ENCODE data around the gene ANKLE2. TPM values are rescaled to one million over a fixed set of nuclear protein-coding genes. Genes with fewer than 3 reads are reported as not detected.
A peak's percentile ranks its signal among the peaks of the same experiment; 100 is the strongest.
"Not testable (repeated sequence)": the region's sequence is repeated elsewhere in the genome, so short reads cannot be mapped to it uniquely, and the experiment has no call there.

ANKLE2 gene
- polyA plus RNA-seq, 6 donors from 2014 or later = 17.4 to 41.3 (median 27.8) TPM

- Mint-ChIP-seq H3K4me3 (no peak overlapping the region), H3K36me3 (no peaks in the 10 kb centered on the region), H3K27ac (peak overlapping the region in 3 of 6 donors; percentile 83 to 96 (median 93)), H3K27me3 (no peaks in the 10 kb centered on the region), H3K9me3 (no peaks in the 10 kb centered on the region), H3K4me1 (peaks cover 19 to 60% (median 46%) of the 10 kb centered on the region in 3 donors)
- ATAC-seq (ENCODE audit: low read depth in 2 of 2) (no peak), DNase-seq (no peak)
These were observed 12.5 kb upstream of the ANKLE2 start for GRCh38 chr12:132774159-132774558.

- H3K36me3 Mint-ChIP-seq = no peaks in the 10 kb centered on the region
- H3K4me1 Mint-ChIP-seq = peaks cover 24 to 67% (median 55%) of the 10 kb centered on the region in 3 donors
- DNase-seq = no peak
- H3K27me3 Mint-ChIP-seq = no peaks in the 10 kb centered on the region
- H3K27ac Mint-ChIP-seq = peak overlapping the region; percentile 94 to 99 (median 97)
- H3K9me3 Mint-ChIP-seq = no peaks in the 10 kb centered on the region
- H3K4me3 Mint-ChIP-seq = peak overlapping the region in 7 of 8 donors; percentile 52 to 85 (median 68)
- ATAC-seq (ENCODE audit: low read depth in 2 of 2) = no peak
These were observed 11.7 kb upstream of the ANKLE2 start for GRCh38 chr12:132773077-132773955.

GRCh38 chr12:132772606-132773005 is 11.0 kb upstream of the ANKLE2 start:
- peaks cover 31 to 74% (median 62%) of the 10 kb centered on the region in 3 donors for H3K4me1 Mint-ChIP-seq
- H3K27me3 Mint-ChIP-seq = no peaks in the 10 kb centered on the region
- peak; percentile 76 for DNase-seq
- no peaks in the 10 kb centered on the region for H3K9me3 Mint-ChIP-seq
- H3K4me3 Mint-ChIP-seq = peak overlapping the region; percentile 29 to 85 (median 70)
- peak overlapping the region; percentile 94 to 99 (median 97) for H3K27ac Mint-ChIP-seq
- no peaks in the 10 kb centered on the region for H3K36me3 Mint-ChIP-seq
- ATAC-seq (ENCODE audit: low read depth in 2 of 2) = peak; percentile 71 to 74

GRCh38 chr12:132771126-132771838 is 9.7 kb upstream of the ANKLE2 start:
- peak; percentile 59 to 66 for ATAC-seq (ENCODE audit: low read depth in 2 of 2)
- H3K9me3 Mint-ChIP-seq = no peaks in the 10 kb centered on the region
- H3K4me3 Mint-ChIP-seq = peak overlapping the region; percentile 65 to 88 (median 78)
- no peaks in the 10 kb centered on the region for H3K36me3 Mint-ChIP-seq
- H3K4me1 Mint-ChIP-seq = peaks cover 40 to 74% (median 68%) of the 10 kb centered on the region in 3 donors
- peak; percentile 80 for DNase-seq
- H3K27me3 Mint-ChIP-seq = no peaks in the 10 kb centered on the region
- peak overlapping the region; percentile 81 to 99 (median 96) for H3K27ac Mint-ChIP-seq

GRCh38 chr12:132766380-132767085 is 4.9 kb upstream of the ANKLE2 start:
- DNase-seq (no peak), ATAC-seq (ENCODE audit: low read depth in 2 of 2) (no peak)
- peak overlapping the region in 6 of 8 donors; percentile 15 to 81 (median 62) for H3K4me3 Mint-ChIP-seq
- H3K27me3 Mint-ChIP-seq = no peaks in the 10 kb centered on the region
- H3K27ac Mint-ChIP-seq = peak overlapping the region in 4 of 6 donors; percentile 57 to 96 (median 75)
- no peaks in the 10 kb centered on the region for H3K36me3 Mint-ChIP-seq
- H3K9me3 Mint-ChIP-seq = no peaks in the 10 kb centered on the region
- peaks cover 49 to 70% (median 58%) of the 10 kb centered on the region in 3 donors for H3K4me1 Mint-ChIP-seq

- Mint-ChIP-seq H3K4me3 (peak overlapping the region in 6 of 8 donors; percentile 32 to 81 (median 66)), H3K9me3 (no peaks in the 10 kb centered on the region), H3K27me3 (no peaks in the 10 kb centered on the region), H3K4me1 (peaks cover 51 to 67% (median 56%) of the 10 kb centered on the region in 3 donors), H3K27ac (peak overlapping the region in 5 of 6 donors; percentile 22 to 89 (median 63)), H3K36me3 (no peaks in the 10 kb centered on the region)
- DNase-seq = no peak
- no peak for ATAC-seq (ENCODE audit: low read depth in 2 of 2)
These were observed 3.7 kb upstream of the ANKLE2 start for GRCh38 chr12:132765361-132765760.

- no peaks in the 10 kb centered on the region for H3K27me3 Mint-ChIP-seq
- peaks cover 46 to 65% (median 49%) of the 10 kb centered on the region in 3 donors for H3K4me1 Mint-ChIP-seq
- no peak for ATAC-seq (ENCODE audit: low read depth in 2 of 2)
- no peaks in the 10 kb centered on the region for H3K36me3 Mint-ChIP-seq
- H3K4me3 Mint-ChIP-seq = peak overlapping the region in 1 of 8 donors; percentile 74
- DNase-seq = no peak
- H3K27ac Mint-ChIP-seq = peak overlapping the region in 1 of 6 donors; percentile 36
- H3K9me3 Mint-ChIP-seq = no peaks in the 10 kb centered on the region
These were observed 2.6 kb upstream of the ANKLE2 start for GRCh38 chr12:132764231-132764630.

GRCh38 chr12:132761921-132762583 is 420 bp upstream of the ANKLE2 start:
- no peaks in the 10 kb centered on the region for H3K27me3 Mint-ChIP-seq
- peak; percentile 85 for DNase-seq
- peak; percentile 90 to 91 for ATAC-seq (ENCODE audit: low read depth in 2 of 2)
- peak overlapping the region; percentile 89 to 98 (median 96) for H3K27ac Mint-ChIP-seq
- H3K4me1 Mint-ChIP-seq = peaks cover 31 to 54% (median 31%) of the 10 kb centered on the region in 3 donors
- peak overlapping the region; percentile 72 to 91 (median 86) for H3K4me3 Mint-ChIP-seq
- no peaks in the 10 kb centered on the region for H3K9me3 Mint-ChIP-seq
- no peaks in the 10 kb centered on the region for H3K36me3 Mint-ChIP-seq

- no peak for DNase-seq
- no peaks in the 10 kb centered on the region for H3K27me3 Mint-ChIP-seq
- ATAC-seq (ENCODE audit: low read depth in 2 of 2) = no peak
- H3K27ac Mint-ChIP-seq = peak overlapping the region in 2 of 6 donors; percentile 49 to 66
- peak overlapping the region in 3 of 8 donors; percentile 28 to 96 (median 84) for H3K4me3 Mint-ChIP-seq
- peaks cover 0 to 2% of the 10 kb centered on the region in 2 donors for H3K36me3 Mint-ChIP-seq
- peaks cover 19 to 41% (median 25%) of the 10 kb centered on the region in 3 donors for H3K4me1 Mint-ChIP-seq
- H3K9me3 Mint-ChIP-seq = no peaks in the 10 kb centered on the region
These were observed 2.3 kb downstream of the ANKLE2 start for GRCh38 chr12:132759359-132759758.

GRCh38 chr12:132758825-132759224 is 2.8 kb downstream of the ANKLE2 start:
- not testable (repeated sequence) for DNase-seq; H3K27me3 Mint-ChIP-seq; H3K27ac Mint-ChIP-seq; H3K36me3 Mint-ChIP-seq; H3K9me3 Mint-ChIP-seq; ATAC-seq (ENCODE audit: low read depth in 2 of 2)
- Mint-ChIP-seq H3K4me3 (peak overlapping the region in 1 of 8 donors; percentile 96), H3K4me1 (peaks cover 19 to 36% (median 21%) of the 10 kb centered on the region in 3 donors)

GRCh38 chr12:132754160-132754932 is 7.3 kb downstream of the ANKLE2 start:
- peak in 1 of 2 donors; percentile 28 for ATAC-seq (ENCODE audit: low read depth in 2 of 2)
- Mint-ChIP-seq H3K27me3 (no peaks in the 10 kb centered on the region), H3K36me3 (peaks cover 0 to 4% of the 10 kb centered on the region in 2 donors), H3K27ac (no peak overlapping the region), H3K4me3 (no peak overlapping the region), H3K4me1 (peaks cover 0 to 11% (median 4%) of the 10 kb centered on the region in 3 donors), H3K9me3 (no peaks in the 10 kb centered on the region)
- DNase-seq = no peak

GRCh38 chr12:132753670-132754069 is 8.0 kb downstream of the ANKLE2 start:
- DNase-seq, H3K27ac Mint-ChIP-seq, H3K36me3 Mint-ChIP-seq, H3K9me3 Mint-ChIP-seq, H3K27me3 Mint-ChIP-seq, H3K4me3 Mint-ChIP-seq, H3K4me1 Mint-ChIP-seq: not testable (repeated sequence)
- ATAC-seq (ENCODE audit: low read depth in 2 of 2) = peak; percentile 55 to 63

Data from naive B cell (primary cell).